Amygdala (tissue), 56 donors: ENCODE data around the gene TBC1D2B.

Experiments
- DNase-seq, 56 donors: peaks; one replicate each; lab custom pipeline; 2025; lab: John Stamatoyannopoulos, UW

TBC1D2B gene

DNA sequence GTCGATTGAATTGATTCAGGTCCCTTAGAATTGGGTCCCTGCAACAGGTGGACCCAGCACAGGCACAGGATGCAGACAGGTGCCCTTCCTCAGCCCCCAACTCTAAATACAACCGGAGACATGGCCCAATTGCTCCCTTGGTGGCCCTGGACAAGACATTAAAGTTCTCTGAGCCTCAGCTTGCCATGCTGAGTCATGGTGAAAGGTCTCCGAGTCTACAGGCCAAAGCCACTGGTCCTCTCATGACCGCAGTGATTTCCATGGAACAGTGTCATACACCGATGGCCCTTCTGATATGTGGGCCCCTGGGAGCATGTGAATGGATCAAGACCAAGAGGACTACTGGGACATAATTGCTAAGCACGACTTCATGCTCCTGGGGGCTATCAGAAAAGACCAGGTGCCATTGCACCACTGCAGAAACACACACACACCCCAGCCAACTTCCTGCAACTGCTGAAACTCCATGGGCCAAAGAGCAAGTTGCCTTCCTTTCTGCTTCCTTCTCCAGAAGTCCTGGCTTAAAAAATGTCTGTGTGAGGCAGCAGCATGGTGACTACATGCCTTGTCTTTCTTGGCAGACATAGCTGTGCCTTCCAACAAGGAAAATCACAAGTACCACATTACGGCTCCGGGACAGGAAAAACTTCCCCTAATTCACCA is 38.8 kb downstream of the TBC1D2B start:
- no peak for DNase-seq

DNA sequence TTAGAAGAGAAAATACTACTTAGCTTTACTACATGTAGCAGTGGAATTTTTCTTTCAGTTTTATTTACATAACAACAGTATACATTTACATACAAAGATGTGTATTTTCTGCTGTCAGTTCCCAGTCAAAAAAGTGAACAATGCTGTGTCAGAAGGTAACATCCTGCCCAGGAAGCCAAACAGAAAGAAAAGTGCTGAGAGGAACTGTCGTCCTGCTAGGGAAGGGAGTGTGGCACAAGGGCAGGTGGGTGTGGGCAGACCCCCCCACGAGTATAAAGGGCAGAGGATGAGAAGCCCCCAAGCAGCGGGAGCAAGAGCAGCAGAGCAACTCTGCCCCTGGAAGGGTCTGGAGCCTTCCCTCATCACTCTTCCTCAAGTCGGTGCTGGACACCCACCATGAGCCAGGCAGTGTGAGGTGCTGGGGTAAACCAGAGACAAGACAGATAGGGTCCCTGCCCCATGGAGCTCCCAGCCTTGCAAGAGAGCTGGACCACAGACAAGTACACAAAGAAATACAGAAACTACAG is 39.7 kb downstream of the TBC1D2B start:
- DNase-seq, result no peak

- DNase-seq, result no peak
These were observed 40.2 kb downstream of the TBC1D2B start for GRCh38 chr15:78037328-78037727.

GRCh38 chr15:78035861-78036476 is 41.5 kb downstream of the TBC1D2B start:
- DNase-seq, result no peak

DNA sequence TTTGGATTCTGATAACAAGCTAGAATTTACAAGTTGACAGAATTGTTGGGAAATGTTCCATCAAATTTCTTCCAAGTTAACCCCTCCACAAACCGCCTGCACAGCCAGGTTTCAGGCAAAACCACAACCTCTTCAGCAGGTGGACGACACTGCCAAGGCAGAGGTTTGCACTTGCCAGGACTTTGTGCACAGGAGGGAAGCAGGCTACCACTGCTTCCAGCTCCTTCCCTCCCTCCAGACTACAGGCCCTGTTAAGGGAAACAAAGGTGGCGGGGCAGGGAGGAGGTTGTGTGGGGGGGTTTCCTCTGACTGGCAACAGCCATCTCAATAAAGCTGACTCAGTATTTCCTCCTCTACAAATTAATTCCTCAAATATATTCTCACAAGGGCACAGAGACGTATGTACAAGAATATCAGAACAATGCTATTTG is 42.2 kb downstream of the TBC1D2B start:
- DNase-seq, result no peak

DNA sequence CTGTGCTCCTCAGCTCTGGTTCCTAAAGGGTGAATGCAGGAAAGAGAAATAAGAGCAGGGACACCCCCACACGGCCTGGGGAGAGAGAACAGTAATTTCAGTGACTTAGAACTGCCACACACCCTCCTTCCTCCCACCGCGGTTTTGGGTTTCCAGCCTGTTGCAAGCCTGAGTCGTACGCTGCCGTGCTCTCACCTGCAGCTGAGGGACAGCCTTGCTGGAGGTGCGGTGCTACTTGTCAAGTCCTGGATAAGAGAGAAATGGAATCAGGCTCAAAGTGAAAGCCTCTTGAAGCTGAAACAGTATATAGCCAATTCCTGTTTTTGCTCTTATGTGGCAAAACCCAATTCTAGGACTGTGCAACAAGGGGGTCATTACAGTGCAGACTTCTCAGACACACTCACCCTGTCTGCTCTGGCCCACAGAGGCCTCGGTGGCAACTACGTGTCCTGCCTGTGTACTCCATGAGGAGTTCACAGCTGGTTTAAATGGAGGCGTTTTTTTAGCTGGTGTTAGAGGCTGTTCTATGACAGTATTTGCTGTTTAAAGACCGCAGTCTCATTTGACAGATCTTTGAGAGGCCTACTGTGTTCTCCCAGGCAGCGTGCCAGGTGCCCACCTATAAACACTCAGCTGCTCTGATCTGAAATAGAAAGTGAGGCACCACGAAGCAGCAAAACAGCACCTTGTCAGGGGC is 42.9 kb downstream of the TBC1D2B start:
- no peak for DNase-seq

- DNase-seq, result peak in 1 of 56 donors; percentile 53
These were observed 43.6 kb downstream of the TBC1D2B start for GRCh38 chr15:78033864-78034263.

DNA sequence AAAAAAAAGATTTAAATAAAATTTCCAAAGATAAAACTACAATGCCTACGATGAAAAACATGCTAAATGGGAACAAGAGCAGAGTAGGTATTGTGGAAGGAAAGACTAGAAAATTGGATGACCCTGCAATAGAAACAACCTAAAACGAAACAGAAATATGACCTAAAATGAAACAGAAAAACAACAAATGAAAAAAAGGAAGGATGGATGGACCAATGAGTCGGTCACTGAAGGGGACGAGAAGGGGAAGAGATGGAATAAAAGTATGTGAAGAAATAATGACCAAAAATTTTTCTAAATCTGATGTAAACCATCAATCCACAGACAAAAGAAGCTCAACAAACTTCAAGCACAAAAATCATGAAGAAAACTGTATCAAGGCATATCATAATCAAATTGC is 44.8 kb downstream of the TBC1D2B start:
- no peak for DNase-seq

DNA sequence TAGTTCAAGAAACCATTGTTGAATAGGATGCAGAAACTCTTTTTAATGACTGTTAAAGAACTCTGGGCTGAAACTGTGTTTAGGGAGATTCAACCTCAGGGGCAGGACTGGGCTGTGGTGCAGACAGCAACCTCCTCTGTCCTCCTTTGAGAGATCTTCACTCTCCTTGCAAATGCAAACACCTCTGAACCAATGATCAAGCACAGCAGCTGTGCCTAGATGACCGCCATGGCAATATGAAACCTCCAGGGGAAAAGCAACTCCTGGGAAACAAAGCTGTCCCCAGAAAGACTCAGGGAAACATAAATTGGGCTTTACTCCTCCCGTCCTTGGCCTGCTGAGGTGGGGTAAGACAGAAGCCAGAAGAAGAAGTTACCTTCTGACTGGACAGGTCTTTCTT is 52.6 kb downstream of the TBC1D2B start:
- DNase-seq, result no peak

DNA sequence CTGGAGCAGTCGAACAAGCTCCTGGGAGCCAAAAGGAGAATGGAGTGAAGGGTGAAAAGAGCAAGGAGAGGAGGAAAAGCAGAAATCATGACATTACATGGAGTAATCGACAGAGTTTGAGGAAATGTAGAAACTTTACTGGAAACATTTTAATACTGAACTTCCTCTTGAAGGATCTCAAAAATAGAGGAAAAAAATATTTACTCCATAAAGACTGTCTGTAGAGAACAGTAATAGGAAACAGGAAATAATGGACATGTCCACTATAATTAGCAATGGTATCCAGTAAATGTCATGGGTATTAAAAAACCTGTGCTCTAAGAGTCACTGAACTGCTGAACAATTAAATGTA is 53.0 kb downstream of the TBC1D2B start:
- no peak for DNase-seq

GRCh38 chr15:78023865-78024518 is 53.5 kb downstream of the TBC1D2B start:
- DNase-seq, result no peak

DNA sequence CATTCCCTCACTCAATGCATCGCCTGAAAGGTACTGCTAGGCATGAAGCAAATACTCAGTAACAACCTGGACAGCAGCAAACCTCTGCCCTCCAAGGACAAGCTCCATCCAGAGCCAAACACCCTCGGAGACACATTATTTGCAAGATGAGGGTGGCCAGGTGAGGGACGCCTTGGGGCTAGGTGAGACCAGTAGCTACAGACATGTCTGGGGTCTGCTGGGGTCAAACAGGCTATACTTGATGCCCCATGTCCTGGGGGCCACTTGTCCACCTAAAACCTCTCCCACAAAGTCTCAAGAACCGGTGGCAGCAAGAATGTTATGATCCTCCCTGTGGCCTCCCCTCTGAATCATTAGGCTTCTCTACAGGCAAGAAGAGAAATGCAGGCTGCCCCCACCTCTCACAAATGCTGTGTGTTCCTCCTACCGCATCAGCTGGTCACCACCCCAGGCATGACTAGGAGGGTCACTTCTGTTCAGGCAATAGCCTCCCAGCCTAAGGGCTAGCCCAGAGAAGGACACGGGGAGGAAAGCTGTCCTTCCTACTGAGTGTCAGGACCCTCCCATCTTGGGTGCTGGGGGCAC is 54.3 kb downstream of the TBC1D2B start:
- DNase-seq, result no peak

GRCh38 chr15:78021761-78022160 is 55.8 kb downstream of the TBC1D2B start:
- no peak for DNase-seq

- DNase-seq, result no peak
These were observed 57.5 kb downstream of the TBC1D2B start for GRCh38 chr15:78020007-78020406.

GRCh38 chr15:78018946-78019644 is 58.4 kb downstream of the TBC1D2B start:
- no peak for DNase-seq

DNA sequence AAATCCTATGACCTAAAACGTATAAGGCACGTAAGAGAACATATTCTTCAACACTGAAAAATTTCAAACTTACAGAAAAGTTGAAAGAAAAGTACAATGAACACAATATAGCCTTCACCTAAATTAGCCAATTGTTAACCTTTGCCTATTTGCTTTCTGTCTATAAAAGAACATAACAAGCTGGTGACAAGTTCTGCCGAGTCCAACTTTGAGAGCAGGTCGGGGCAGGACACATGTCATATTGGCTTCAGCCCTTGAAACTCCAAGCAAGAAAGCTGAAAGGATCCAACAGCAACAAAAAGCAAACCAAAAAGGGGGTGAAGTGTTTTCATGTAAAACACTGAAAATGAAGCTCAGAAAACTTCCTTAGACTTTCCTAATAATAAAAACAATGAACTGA is 59.1 kb downstream of the TBC1D2B start:
- DNase-seq, result no peak

GRCh38 chr15:78016860-78017259 is 60.7 kb downstream of the TBC1D2B start:
- no peak for DNase-seq

GRCh38 chr15:78012643-78013077 is 64.9 kb downstream of the TBC1D2B start:
- DNase-seq, result no peak

DNA sequence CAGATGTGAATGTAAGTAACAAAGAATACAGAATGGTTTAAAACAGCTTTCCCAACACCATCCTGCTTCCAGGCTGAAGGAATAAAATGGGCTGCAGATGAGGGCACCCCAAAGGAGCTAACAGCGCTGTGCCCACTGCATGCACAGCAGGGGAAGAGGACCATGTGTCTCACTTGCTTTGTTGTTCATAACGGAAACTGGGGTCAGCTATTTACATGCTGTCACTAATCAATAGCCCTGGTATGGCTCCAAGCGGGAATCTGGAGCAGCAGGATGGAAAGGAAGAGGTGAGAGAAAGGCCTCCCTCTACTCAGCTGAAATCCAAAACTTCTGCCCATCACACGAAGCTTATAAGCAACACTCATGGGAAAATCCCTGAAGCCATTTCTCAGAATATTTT is 67.4 kb downstream of the TBC1D2B start:
- no peak for DNase-seq
